HG03439 (cell line): ENCODE measurements around the gene APOA5.
A peak's percentile ranks its signal among the peaks of the same experiment; 100 is the strongest.
"Not testable (repeated sequence)": the region's sequence is repeated elsewhere in the genome, so short reads cannot be mapped to it uniquely, and the experiment has no call there.

ENCODE experiments used
- ATAC-seq: cut with Tn5 transposase; IDR thresholded peaks from one replicate; pipeline ENCODE4 v1.9.1; 2021; ENCODE audit warnings: mild to moderate bottlenecking, moderate library complexity; ENCODE audit not compliant: unreplicated experiment

The APOA5 gene

DNA sequence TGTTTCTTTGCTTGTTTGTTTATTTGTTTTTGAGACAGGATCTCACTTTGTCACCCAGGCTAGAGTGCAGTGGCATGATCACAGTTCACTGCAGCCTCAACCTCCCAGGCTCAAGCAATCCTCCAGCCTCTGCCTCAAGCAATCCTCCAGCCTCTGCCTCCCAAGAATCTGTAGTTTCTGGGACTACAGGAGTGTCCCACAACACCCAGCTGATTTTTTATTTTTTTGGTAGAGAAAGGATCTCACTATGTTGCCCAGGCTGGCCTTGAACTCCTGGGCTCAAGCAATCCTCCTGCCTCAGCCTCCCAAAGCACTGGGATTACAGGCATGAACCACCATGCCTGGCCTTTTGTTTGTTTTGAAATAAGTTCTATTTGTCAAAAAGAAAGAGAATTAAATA is 10.0 kb upstream of the APOA5 start:
- ATAC-seq: not testable (repeated sequence)

DNA sequence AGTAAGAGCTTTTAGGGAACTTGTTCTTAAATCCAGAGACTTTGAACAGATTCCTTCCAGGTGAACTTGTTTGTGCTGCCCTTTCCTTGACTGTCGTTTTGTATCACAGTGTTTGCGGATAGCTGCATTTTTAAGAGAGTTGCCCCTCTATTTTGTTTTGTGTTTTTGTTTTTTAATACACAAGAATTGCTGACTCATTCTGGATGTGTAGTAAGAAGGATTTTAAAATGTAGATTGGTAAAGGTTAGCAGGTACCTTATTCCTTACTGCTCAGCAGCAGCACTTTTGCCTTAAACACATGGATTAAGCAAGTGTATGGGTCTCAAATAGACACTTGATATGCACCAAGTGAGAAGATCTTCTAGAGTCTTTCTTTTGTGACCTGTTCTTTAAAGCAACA is 8.9 kb upstream of the APOA5 start:
- no peak for ATAC-seq

- no peak for ATAC-seq
Observed at GRCh38 chr11:116798368-116798767, 6.7 kb upstream of the APOA5 start.

- no peak for ATAC-seq
Observed at GRCh38 chr11:116797816-116798215, 6.1 kb upstream of the APOA5 start.

- ATAC-seq: no peak
Observed at GRCh38 chr11:116796548-116796947, 4.9 kb upstream of the APOA5 start.

- ATAC-seq: no peak
Observed at GRCh38 chr11:116794851-116795250, 3.2 kb upstream of the APOA5 start.

DNA sequence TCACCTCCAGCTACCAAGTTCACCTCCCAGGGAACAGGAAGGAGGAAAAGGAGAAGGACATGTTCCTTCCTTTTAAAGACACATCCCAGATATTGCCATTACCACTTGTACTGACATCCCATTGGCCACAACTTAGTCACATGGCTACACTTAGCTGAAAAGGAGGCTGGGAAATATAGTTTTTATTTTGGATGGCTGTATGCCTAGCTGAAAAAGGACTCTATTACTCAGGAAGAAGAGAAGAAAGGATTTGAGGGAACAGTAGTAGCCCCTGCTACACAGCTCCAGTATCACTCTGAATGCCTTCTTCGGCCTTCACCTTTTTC is 2.1 kb upstream of the APOA5 start:
- no peak for ATAC-seq

DNA sequence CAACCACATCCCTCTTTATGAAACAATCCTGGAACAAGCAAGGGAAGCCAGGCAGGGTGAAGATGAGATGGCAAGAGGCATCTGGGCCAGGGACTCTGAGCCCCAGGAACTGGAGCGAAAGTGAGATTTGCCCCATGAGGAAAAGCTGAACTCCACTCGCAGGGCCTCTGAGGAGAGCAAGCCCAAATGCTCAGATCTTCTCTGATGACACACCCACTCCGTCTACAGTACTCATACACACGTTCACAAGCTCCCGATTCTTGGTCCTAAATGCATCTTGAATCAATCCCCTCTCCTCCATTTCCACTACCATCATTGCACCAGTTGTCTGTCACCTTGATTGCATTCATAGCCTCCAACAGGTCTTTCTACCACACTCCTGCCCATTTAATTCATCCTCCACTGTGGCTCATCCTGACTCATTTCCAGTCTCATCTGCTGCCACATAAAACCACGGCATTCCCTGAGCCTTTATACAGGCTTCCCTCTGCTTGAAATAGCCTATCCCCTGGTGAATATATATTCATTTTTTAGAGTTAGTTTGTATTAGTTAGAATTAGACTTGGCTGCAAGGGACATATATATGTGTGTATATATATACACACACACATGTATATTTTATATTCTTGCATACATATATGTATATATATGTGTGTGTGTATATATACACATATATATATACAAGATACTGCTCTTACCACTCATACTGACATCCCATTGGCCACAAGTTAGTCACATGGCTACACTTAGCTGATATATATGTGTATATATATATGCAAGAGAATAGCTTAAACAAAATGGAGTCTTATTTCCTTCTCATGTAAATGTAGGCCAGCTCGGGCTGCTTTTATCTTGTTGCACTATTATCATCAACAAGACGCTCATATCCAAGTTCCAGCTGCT is 1.4 kb upstream of the APOA5 start:
- ATAC-seq: no peak

DNA sequence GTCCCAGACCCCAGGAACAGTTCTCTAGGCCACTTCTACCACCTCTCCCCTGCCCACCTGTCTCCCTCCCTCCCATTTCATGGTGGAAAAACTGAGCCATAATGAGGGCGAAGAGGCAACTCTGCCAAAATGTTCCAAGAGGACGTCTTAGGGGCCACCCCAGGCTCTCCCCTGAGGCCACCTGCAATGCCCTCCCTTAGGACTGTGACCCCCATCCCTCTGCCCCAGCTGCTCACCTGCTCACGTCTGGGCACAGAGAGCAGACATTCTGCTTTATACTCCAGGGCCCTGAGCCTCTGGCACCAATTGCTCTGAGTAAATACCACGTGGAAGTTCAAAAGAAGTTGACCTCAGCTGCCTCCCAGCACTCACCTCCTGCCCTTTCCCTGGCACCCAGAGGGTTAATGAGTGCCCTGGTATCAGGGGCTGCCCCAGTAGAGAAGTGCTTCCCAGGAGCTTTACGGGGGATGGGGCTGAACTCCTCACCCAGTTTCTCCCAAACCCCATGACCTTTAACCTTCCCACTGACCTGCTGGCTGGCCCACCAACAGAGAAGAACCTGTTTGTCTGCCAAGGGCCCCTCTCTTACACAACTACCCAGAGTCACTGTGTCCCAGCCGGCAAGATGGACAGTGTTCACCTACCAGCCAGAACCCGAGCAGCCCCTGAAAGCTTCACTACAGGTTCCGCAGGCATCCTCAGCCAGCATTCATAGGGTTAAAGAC is 627 bp upstream of the APOA5 start:
- no peak for ATAC-seq

DNA sequence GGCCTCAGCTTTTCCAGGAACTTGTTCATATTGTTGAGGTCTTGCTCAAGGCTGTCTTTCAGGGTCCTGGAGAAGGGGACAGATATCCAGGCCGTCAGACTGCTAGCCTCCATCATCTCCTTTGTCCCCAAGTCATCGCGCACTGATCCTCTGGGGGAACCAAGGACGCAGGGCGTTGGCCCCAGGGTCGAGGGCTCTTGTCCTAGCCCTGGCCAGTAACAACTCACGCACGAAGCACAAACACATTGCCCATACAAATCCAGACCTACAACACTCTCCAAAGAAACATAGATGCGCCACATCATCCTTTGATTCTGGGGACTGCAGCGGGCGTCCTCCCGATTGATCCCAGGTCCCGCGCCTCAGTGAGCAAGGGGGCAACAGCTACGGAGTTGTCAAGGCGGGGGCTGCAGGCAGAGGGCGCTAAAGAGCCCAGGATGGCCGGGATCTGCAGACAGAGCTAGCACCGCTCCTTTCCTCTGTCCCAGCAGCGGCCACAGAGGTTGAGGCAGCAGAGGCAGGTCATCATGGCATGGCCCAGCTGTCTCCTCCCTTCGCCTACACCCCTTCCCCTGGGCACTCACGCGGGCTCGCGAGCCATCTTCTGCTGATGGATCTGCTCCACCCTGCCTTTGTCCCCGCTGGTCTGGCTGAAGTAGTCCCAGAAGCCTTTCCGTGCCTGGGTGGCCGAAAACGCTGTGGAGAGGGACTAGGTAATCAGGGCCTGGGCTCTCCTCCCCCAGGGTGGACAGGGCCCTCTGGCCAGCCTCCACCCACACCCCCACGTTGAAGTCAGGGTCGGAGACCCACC is 472 bp downstream of the APOA5 start:
- no peak for ATAC-seq

DNA sequence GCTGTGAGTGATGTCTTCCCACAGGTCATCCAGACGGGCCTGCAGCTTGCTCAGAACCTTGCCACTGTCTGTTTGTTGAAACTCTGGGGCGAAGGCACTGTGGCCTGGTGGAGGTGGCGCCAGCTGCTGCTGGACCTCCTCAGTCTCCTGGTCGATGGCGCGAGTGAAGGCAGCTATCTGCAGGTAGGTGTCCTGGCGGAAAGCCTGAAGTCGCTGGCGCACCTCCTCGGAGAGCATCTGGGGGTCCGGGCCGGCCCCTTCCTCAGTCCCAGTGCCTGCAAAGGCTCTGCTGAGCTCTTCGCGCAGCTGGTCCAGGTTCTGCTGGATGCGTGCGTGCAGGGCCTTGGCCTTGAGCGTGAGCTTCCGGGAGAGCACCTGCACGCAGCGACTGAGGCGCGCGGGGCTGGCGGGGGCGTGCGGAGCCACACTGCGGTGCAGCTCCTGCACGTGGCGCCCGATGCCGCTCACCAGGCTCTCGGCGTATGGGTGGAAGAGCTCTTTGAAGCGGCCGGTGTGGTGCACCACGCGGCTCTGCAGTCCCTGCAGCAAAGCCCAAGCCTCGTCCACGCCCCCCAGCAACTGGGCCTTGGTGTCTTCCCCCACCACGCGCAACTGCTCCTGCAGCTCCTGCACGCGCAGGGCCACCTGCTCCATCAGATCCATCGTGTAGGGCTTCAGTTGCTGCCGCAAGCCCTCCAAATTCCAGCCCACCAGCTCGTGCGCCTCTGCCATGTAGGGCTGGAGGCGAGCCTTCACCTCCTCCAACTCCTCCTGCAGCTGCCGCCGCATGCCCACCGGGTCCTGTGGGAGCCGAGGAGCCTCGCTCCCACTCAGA is 1.3 kb downstream of the APOA5 start:
- no peak for ATAC-seq

- ATAC-seq: no peak
Observed at GRCh38 chr11:116788975-116789374, 2.7 kb downstream of the APOA5 start.

- no peak for ATAC-seq
Observed at GRCh38 chr11:116788534-116788933, 3.1 kb downstream of the APOA5 start.

- peak; percentile 82 for ATAC-seq
Observed at GRCh38 chr11:116787786-116788486, 3.7 kb downstream of the APOA5 start, which contains the start of gene ZPR1. ZPR1 (minus strand) TSS chr11:116788023; CDS start chr11:116787990, 33 bp downstream.

GRCh38 chr11:116787436-116787785 is 4.3 kb downstream of the APOA5 start:
- no peak for ATAC-seq

DNA sequence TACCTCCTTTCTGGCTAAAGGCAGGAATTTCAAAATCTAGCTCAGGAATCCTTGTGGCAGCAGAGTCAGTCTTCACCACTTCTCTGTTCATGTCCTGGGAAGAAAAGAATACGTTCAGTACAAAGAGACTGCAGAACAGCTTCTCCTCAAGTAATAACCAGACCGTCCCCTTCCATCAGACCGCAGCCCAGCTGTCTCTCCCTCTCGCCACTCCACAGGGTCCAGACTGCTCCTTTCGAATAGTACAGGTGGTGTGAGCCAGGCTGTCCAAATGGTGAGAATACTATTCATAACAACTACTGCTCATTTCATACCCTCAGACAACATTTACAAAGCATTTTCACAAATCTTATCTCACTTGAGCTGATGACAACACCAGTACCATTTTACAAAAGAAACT is 4.7 kb downstream of the APOA5 start:
- no peak for ATAC-seq

DNA sequence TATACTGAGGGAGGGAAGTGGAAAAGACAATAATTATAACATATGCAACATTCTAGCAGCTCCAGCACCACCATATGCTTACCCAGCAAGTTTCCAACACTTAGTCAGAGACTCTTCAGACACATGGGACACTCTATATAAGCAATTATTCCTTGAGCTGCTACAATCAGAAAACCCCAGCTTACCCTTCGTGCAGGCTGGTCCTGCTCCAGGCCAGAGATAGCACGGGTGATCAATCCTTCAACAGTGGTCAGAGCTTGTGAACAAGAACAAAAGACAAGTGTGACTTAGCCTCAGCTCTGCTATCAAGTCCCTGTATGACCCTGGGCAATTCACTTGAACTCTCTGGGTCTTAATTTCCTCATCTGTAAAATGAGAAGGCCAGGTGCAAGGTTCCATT is 5.4 kb downstream of the APOA5 start:
- ATAC-seq: no peak

GRCh38 chr11:116782728-116783127 is 9.0 kb downstream of the APOA5 start:
- ATAC-seq: no peak

DNA sequence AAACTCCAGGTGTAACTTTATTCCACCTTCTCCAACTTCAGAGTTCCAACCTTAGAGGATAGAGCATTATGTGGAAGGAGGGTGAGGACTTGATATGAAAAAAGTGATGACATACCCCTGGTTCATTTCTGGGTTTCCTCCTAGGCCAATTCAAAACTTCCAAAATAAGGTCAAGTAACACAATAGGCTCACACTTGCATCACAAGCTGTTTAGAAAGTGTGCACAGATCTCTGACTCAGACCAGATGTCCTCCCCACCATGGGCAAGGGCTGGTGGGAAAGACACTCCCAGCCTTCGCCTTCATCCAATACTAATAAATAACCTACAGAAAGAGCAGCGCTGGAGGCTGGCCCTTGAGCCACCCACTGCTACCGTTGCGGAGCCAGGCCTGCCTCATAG is 13.1 kb downstream of the APOA5 start:
- ATAC-seq: no peak

GRCh38 chr11:116777056-116777455 is 14.6 kb downstream of the APOA5 start:
- ATAC-seq: no peak
